ENCODE results near the gene CCDC171. TPM values are rescaled to one million over a fixed set of nuclear protein-coding genes. Genes with fewer than 3 reads are reported as not detected.

CCDC171 gene
- total RNA-seq, 1 donor from 2014 or later = 1.5 TPM

DNA sequence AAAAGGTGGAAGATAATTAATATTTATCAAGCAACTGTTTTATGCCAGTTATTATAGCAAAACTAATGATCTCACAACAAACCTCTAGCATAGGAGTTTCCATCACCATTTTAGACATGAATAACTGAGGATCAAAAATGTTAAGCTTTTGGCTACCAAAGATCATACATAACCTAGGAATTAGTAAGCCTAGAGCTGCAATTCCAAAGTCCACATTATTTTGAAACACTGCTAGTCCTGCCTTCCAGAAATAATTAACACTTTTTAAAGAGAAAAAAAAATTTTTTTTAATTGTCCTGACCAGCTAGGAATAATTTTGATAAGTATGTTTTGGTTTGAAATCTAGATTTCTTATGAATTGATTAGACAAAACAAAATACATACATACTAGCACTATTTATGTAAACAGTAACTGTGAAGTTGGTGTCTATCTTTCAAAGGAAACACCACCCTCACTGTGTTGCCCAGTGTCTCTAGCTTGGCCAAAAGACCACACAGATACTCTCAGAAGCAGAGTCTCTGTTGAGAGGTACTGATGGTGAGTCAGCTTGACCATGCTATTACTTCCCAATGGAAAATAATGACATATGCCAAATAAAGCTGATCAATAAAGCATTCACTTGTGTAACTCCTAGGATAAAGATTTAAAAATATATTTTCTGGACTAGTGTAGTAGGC, 422.4 kb downstream of the CCDC171 start:
- intact Hi-C loops (cut with micrococcal nuclease) = no loop called here

DNA sequence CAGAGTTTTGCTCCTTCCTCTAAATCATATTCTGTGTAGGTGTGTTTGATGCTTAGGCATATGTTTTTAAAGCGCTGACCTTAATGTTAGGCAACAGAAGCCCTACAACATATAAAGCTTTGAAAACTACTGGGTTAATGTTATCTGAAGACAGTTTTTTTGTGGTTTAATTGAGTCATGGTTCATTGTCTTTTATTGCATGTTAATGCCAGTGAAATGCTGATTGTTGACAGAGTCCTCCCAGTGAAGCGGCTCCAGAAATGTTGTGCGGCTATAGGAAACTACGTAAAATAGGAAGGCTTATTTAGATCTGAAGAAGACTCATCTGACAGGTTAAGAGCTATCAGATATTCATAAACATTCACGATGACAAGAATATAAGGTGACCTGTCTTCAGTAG, 424.6 kb downstream of the CCDC171 start:
- intact Hi-C loops (cut with micrococcal nuclease) = no loop called here

DNA sequence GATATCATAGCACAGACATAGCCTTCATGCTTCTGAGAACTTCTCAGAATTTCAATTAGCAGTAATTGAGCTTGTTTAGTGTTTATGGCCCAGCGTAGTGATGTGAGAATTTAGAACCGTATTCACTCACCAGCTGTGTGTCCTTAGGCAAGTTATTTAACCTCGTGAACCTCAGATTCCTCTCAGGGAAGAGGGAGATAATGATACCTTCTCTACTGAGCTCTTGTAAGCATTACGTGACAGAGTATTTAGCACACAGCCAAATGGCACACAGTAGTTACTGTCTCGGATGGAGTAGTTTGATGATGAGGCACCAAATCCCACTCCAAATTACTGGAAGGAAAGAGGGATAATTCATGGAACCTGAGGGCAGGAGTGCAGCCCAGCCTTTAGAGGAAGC, 429.3 kb downstream of the CCDC171 start:
- intact Hi-C loops (cut with micrococcal nuclease) = no loop called here

DNA sequence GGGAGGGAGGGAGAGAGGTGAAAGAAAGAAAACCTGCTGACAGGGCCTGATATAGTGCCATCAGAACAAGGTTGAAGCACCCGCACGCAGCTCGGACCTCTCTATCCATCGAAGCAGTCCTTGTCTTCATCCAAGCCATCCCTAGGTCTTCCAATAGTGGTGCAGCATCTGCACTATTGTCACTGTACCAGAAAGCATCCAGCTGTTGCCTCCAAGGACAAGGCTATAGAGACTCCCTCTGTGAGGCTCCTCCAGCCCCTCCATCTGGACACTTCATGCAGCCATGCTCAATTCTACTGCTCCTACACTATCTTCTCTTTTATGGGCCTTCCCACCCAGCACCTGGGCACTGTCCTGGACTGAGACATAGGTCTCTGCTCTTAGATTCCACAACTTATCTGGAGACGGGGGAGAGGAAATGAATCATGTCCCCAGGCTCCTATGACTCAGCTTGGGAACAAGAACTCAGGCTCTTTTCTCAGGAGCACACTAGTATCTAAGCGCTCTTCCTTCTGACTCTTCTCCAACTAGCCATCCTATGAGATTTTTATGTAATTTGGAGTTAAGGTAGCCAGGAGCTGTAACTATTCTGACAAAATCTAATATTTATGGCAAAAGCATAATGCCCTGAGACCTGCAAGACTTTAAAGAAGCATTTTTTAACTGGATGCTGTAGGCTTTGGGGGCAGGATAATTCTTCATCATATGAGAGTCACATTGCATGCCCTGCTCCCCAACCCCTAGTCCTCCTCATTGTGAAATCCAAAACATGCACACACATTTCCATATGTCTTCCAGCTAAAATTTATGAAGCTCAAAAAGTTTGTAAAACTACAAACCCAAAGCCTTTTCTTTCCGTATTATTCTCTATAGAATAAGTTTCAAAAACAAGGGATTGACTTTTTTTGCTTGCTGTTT, 446.8 kb downstream of the CCDC171 start:
- intact Hi-C loops (cut with micrococcal nuclease) = no loop called here

DNA sequence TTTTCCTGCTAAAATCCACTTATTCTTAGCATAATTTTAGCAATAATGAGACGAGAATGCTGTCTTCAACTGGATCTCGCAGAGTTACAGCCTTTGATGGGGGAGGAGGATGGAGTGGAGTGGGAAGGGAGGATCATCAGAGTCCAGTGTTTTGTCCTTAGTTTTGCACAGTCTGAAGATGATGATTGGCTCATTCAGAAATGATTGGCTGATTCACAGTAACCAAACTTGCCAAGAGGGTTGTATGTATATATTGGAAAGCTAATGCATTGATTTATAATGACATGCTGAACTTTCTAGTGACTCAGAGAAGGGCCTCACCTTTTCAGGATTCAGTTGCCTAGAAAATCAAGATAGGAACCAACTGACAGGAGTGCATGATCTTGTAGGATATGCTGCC, 448.0 kb downstream of the CCDC171 start:
- intact Hi-C loops (cut with micrococcal nuclease) = no loop called here

DNA sequence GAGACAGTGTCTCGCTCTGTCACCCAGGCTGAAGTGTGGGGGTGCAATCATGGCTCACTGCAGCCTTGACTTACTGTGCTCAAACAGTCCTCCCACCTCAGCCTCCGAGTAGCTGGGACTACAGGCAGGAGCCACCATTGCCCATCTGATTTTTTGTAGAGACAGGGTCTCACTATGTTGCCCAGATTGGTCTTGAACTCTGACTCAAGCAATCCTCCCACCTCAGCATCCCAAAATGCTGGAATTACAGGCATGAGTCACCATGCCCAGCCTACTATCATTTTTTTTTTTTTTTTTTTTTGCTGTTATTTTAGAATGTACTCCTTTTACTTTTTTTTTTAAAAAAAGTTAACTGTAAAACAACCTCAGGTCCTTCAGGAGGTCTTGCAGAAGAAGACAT, 449.0 kb downstream of the CCDC171 start:
- intact Hi-C loops (cut with micrococcal nuclease) = no loop called here

DNA sequence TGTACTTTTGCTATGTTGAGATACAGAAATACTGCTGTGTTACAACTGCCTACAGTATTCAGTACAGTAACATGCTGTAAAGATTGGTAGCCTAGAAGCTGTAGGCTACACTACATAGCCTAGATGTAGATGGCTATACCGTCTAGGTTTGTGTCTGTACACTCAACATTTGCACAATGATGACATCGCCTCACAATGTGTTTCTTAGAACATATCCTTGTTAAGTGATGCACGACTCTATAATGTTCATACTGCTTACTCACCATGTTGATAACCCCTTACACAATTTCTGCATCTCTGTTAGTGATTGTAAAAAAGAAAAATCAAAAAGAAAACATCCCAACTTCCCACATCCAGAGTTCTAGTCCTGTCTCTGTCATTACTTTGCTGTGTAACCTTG, 450.0 kb downstream of the CCDC171 start:
- intact Hi-C loops (cut with micrococcal nuclease) = no loop called here

DNA sequence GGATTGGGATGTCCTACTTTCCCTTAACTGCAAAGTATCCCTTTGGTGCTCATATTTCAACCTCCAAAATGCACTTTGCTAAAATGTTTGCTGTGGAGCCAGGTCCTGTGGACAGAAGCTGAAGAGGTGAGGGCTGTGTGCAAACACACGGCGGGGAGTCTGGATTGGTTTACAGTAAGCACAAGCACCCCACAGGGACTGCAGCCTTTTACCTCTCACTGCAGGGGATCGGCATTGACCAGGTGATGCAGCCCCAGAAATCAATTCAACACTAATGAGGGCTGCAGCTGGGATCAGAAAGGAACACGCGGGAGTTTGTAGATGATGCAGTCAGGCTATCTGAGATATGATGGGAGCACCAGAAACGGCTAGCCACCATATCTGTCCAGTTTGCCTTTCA, 450.9 kb downstream of the CCDC171 start:
- intact Hi-C loops (cut with micrococcal nuclease) = no loop called here

DNA sequence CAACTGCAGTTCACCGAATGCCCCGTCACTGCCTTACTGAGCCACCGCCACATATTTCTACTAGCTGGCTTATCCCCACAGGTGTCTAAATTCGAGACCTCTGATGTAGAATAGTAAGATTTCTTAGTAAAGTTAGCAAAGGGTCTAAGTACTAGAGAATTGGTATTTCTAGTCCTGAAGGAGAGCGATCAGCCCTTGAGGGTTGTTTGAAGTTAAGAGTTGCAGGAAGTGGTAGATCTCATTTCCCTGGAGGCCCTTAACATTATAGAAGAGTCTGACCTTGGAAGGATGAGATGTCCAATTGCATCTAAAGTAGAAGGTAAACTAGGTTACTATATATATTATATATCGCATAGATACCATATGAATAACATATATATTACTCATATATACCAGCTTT, 451.8 kb downstream of the CCDC171 start:
- intact Hi-C loops (cut with micrococcal nuclease) = no loop called here

DNA sequence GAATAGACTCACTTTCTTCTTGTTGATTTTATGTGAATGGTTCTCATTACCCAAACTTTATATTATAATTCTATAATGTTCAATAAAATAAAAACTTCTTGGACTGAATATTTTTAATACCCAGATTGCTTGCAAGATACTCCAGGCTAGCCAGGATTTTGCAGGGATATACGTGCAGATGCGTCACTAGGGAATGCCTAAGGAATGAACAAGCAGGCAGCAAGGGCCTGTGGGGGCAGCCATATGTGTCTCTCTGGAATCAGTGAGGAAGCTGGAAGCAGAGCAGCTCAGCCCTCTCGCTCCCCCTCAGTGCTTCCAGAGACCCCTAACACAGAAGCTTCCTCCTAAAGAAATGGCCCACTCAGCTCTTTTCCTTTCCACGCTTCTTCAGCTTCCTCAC, 457.4 kb downstream of the CCDC171 start:
- intact Hi-C loops (cut with micrococcal nuclease) = no loop called here

DNA sequence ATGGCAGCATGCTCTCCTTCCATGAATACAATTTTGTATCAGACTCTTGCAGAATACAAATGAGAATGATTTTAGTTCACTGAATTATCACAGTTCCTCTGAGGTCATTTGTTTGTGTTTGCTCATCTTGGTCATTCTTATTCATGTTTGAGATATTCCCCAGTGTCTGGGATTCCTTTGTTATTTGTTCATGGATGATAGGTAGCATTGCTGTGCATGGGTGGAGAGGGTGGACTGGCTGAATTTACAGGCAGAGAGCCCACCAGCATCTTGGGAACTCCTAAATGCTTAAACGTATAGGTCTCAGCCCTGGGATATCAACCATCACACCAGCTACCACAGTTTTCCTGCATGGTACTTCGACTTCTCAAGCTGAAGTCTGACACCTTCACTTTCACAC, 459.8 kb downstream of the CCDC171 start:
- intact Hi-C loops (cut with micrococcal nuclease) = no loop called here

DNA sequence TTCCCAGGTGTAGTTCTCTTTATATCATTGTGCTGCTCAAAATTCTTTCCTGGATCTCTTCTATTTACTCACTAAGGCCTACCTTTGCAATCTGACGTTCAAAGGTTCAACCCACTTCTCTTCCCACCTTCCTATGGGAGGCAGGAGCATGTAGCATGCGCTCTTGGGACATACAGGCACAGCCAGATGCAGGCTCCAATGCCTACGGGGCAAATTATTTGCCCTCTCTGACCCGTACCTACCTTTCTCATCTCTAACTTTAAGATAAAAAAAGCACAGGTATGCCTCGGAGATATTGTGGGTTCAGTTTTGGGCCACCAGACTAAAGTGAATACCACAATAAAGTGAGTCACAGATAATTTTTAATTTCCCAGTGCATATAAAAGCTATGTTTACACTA, 460.5 kb downstream of the CCDC171 start:
- intact Hi-C loops (cut with micrococcal nuclease) = no loop called here

DNA sequence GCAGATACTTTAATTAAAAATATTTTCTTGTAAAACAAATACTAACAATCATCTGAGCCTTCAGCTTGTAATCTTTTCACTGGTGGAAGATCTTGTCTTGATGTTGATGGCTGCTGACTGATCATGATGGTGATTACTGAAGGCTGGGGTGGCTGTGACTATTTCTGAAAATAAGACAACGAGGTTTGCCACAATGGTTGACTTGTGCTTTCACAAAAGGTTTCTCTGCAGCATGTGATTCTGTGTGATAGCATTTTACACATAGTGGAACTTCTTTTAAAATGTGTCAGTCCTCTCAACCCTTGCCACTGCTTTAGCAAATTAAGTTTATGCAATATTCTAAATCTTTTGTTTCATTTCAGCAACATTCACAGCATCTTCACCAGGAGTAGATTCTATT, 461.0 kb downstream of the CCDC171 start:
- intact Hi-C loops (cut with micrococcal nuclease) = no loop called here

DNA sequence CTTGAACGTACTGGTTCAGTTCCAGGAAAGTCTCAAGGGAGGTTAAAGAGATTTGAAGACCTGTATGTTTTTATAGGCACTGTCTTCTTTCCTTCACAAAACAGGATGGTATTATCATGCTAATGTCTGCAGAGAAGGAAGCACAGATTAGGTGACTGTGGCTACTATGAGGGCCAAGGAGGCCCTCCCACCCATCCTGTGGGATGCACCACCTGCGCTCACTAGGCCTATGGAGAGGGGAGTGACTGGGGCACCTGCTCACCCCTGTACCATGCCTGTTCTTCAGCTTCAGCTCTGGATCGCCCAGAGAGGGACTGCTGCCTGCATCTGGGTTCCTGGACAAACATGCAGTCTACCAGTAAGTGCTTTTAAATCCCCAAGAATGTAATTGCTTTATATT, 469.4 kb downstream of the CCDC171 start:
- intact Hi-C loops (cut with micrococcal nuclease) = no loop called here

DNA sequence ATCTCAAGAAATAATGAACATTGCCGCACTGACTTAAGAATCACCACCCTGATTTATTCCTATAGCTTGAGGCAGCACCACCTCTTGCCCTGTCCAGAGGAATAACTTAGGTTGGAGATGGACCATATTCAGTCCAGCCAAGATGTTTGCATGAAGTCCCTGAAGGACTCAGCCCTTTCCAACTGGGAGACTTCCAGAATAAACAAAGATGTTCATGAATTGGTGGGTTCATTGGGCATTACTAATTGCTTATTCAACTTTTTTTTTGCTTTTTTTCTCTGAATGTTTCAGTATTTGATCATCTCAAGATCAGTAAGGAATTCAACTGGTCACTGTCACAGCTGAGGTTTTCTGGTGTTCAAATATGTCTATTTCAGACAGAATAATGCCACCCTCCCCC, 470.6 kb downstream of the CCDC171 start:
- intact Hi-C loops (cut with micrococcal nuclease) = no loop called here

Other genes with a start within 250 kb of the CCDC171 start
- 31.1 and 32.1 TPM in 2 replicates for gene TTC39B, start 245.8 kb upstream of the CCDC171 start, total RNA-seq
- 36.7 and 37.1 TPM in 2 replicates for gene SNAPC3, start 130.2 kb upstream of the CCDC171 start, total RNA-seq
- 94.0 and 95.6 TPM in 2 replicates for gene PSIP1, start 42.1 kb upstream of the CCDC171 start, total RNA-seq

Data from T-helper 1 cell treated with Interleukin-12 subunit alpha and Interleukin-12 subunit beta and Interleukin-4 antibody, amounts not matched to agents 30 ng/mL and 1 ng/mL, for 36 hours (primary cell).